Vagina (tissue), 2 donors: ENCODE measurements around the gene ZMYND10. TPM values are rescaled to one million over a fixed set of nuclear protein-coding genes. Genes with fewer than 3 reads are reported as not detected.
A peak's percentile ranks its signal among the peaks of the same experiment; 100 is the strongest.

ENCODE experiments used
- DNase-seq, 2 donors: peaks; one replicate each; pipeline ENCODE4 v3.0.0-alpha.2; 2017; ENCODE audit errors: extremely low spot score in 2 of 2
- H3K27ac ChIP-seq: fragments of 200-600 bp; sonication (generic); one replicate; pipeline ENCODE4 v1.5.1; 2019
- H3K27me3 ChIP-seq: fragments of 200-600 bp; sonication (generic); one replicate; pipeline ENCODE4 v1.5.1; 2019
- H3K36me3 ChIP-seq, 2 donors: fragments of 200-600 bp; sonication (generic); one replicate each; pipeline ENCODE4 v1.5.1; 2017 to 2019
- H3K4me1 ChIP-seq: fragments of 200-600 bp; sonication (generic); one replicate; pipeline ENCODE4 v1.5.1; 2019
- H3K4me3 ChIP-seq, 2 donors: fragments of 200-600 bp; sonication (generic); 1 replicate in 1 of 2; 2 replicates in 1 of 2; pipeline ENCODE4 v1.5.1; 2016 to 2019
- H3K9me3 ChIP-seq: fragments of 200-600 bp; sonication (generic); one replicate; pipeline ENCODE4 v1.5.1; 2019
- POLR2A ChIP-seq, 2 donors: fragments of 450-650 bp; IDR thresholded peaks; one replicate each; pipeline ENCODE4 v1.6.1; 2017; ENCODE audit warnings: antibody characterized with exemption in 2 of 2, mild to moderate bottlenecking in 2 of 2, moderate library complexity in 2 of 2
- POLR2AphosphoS5 ChIP-seq, 2 donors: sonication (generic); formaldehyde crosslinking; IDR thresholded peaks; one replicate each; pipeline ENCODE4 v1.9.0; 2017; ENCODE audit warnings: antibody characterized with exemption in 2 of 2, mild to moderate bottlenecking in 2 of 2, low read depth in 1 of 2; ENCODE audit not compliant: insufficient read depth in 1 of 2
- intact Hi-C: fragments of 100-400 bp; cut with DNase I; formaldehyde crosslinking; loops from one replicate; pipeline ENCODE4 v1.15.1; 2023
- total RNA-seq: library from RNA; depleted of rRNA; stranded (reverse); fragments of >200 nt; gene quantifications from one replicate; pipeline ENCODE4 v1.2.3, GENCODE V29; 2016
- TF ChIP-seq, protein P1 (sequence below), 3 experiments: fragments of 450-650 bp in 2 of 3; fragments of 200-600 bp in 1 of 3; sonication (generic) in 1 of 3; IDR thresholded peaks; one replicate each; pipeline ENCODE4 v1.5.1; 2017 to 2019; ENCODE audit warnings: antibody characterized with exemption in 3 of 3, mild to moderate bottlenecking in 2 of 3, moderate library complexity in 2 of 3

Gene ZMYND10
- total RNA-seq, 1 donor from 2014 or later = 0.74 TPM

GRCh38 chr3:50339485-50340146 lies 5.9 kb downstream of the ZMYND10 start:
- Histone ChIP-seq H3K27me3 (no peaks in the 10 kb centered on the region), H3K36me3 (no peaks in the 10 kb centered on the region), H3K4me3 (peak overlapping the region; percentile 51 to 60), H3K9me3 (no peaks in the 10 kb centered on the region), H3K27ac (peak overlapping the region; percentile 99), H3K4me1 (peaks cover 64% of the 10 kb centered on the region)
- TF ChIP-seq POLR2AphosphoS5 (IDR thresholded peaks at IDR 0.05; ENCODE audit: insufficient read depth in 1 of 2, low read depth in 1 of 2) (no peak), POLR2A (IDR thresholded peaks at IDR 0.05) (no peak)
- TF ChIP-seq, protein P1, sequence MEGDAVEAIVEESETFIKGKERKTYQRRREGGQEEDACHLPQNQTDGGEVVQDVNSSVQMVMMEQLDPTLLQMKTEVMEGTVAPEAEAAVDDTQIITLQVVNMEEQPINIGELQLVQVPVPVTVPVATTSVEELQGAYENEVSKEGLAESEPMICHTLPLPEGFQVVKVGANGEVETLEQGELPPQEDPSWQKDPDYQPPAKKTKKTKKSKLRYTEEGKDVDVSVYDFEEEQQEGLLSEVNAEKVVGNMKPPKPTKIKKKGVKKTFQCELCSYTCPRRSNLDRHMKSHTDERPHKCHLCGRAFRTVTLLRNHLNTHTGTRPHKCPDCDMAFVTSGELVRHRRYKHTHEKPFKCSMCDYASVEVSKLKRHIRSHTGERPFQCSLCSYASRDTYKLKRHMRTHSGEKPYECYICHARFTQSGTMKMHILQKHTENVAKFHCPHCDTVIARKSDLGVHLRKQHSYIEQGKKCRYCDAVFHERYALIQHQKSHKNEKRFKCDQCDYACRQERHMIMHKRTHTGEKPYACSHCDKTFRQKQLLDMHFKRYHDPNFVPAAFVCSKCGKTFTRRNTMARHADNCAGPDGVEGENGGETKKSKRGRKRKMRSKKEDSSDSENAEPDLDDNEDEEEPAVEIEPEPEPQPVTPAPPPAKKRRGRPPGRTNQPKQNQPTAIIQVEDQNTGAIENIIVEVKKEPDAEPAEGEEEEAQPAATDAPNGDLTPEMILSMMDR (IDR thresholded peaks at IDR 0.05) = no peak
- DNase-seq = no peak
- intact Hi-C loops = no loop called here

DNA sequence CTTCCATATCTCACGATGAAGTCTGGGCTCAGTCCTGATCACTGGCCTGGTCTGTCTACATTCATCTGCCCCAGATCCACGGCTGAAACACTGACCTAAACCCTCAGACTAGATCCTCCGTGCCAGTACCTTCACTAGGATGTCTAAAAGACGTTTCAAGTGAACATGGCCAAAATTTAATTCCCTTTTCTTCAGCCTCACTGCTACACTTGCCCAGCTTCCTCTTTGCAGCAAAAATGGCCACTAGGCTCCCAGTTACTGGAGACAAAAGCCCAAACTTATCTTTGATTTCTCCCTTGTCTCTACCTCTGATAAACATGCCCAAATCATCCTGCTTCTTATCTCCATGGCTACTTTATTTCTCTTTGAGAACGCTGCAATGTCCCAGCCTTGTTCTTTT lies 6.6 kb downstream of the ZMYND10 start:
- H3K36me3 ChIP-seq = no peaks in the 10 kb centered on the region
- H3K9me3 ChIP-seq = no peaks in the 10 kb centered on the region
- no peaks in the 10 kb centered on the region for H3K27me3 ChIP-seq
- H3K4me3 ChIP-seq = peak overlapping the region in 1 of 2 donors; percentile 92
- no peak for DNase-seq
- peaks cover 70% of the 10 kb centered on the region for H3K4me1 ChIP-seq
- peak overlapping the region; percentile 99 for H3K27ac ChIP-seq
- no peak for TF ChIP-seq POLR2A (IDR thresholded peaks at IDR 0.05)
- TF ChIP-seq, protein P1 (IDR thresholded peaks at IDR 0.05) = no peak
- intact Hi-C loops = no loop called here

- Histone ChIP-seq H3K4me3 (peak overlapping the region; percentile 83 to 92), H3K27me3 (no peaks in the 10 kb centered on the region), H3K4me1 (peaks cover 82% of the 10 kb centered on the region), H3K27ac (peak overlapping the region; percentile 99), H3K9me3 (no peaks in the 10 kb centered on the region), H3K36me3 (no peaks in the 10 kb centered on the region)
- DNase-seq = peak in 1 of 2 donors; percentile 100
- intact Hi-C loops = no loop called here
- TF ChIP-seq POLR2A (IDR thresholded peaks at IDR 0.05) (peak; percentile 21 to 74), POLR2AphosphoS5 (IDR thresholded peaks at IDR 0.05; ENCODE audit: insufficient read depth in 1 of 2, low read depth in 1 of 2) (peak; percentile 97 to 98)
- TF ChIP-seq, protein P1 (IDR thresholded peaks at IDR 0.05) = no peak
Measured at GRCh38 chr3:50337175-50337861, 8.2 kb downstream of the ZMYND10 start.

- TF ChIP-seq POLR2A (IDR thresholded peaks at IDR 0.05) (no peak), POLR2AphosphoS5 (IDR thresholded peaks at IDR 0.05; ENCODE audit: insufficient read depth in 1 of 2, low read depth in 1 of 2) (no peak)
- TF ChIP-seq, protein P1 (IDR thresholded peaks at IDR 0.05) = no peak
- H3K36me3 ChIP-seq = peaks cover 0 to 5% of the 10 kb centered on the region in 2 donors
- H3K27me3 ChIP-seq = no peaks in the 10 kb centered on the region
- intact Hi-C loops = no loop called here
- H3K4me1 ChIP-seq = peaks cover 80% of the 10 kb centered on the region
- no peak for DNase-seq
- H3K9me3 ChIP-seq = no peaks in the 10 kb centered on the region
- peak overlapping the region; percentile 99 for H3K27ac ChIP-seq
- H3K4me3 ChIP-seq = peak overlapping the region; percentile 83 to 92
Measured at GRCh38 chr3:50336452-50337174, 8.9 kb downstream of the ZMYND10 start.
